HG02642 (cell line): ENCODE data around the gene PPP1R13B.

ENCODE experiments used
- ATAC-seq: cut with Tn5 transposase; IDR thresholded peaks from one replicate; pipeline ENCODE4 v1.9.1; 2021; ENCODE audit warnings: mild to moderate bottlenecking; ENCODE audit not compliant: unreplicated experiment, poor library complexity

PPP1R13B gene

DNA sequence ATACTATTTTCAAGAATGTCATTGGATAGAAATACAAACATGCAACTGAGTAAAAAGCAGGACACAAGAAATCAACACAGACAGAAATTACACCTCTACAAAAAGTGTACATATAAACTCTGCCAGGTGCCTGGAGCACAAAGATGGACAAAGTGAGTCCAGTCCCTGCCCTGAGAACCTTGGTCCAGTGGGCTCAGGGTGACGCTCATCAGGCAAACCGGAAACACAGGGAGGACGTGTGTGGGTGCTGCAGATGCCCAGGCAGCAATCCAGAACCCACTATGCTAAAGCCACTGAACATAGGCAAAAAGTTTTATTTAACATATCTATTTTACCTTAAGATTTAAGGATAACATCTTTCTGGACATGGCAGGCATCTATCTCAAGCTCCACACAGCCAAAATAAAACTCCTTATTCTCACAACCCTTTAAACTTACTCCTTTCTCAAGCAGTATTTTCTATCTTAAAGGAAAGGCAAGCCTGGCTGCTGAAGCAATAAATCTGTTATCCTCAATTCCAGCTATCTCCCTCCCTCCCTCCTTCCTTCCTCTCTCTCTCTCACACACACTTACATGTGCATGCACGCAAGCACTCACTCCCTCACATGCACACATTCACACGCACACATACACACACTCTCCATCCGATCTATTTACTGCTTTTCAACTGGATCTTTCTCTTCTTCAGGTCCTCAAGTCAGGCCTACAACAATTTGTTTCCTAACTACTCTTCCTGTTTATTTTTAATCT is 10.2 kb downstream of the PPP1R13B start:
- ATAC-seq, result no peak

DNA sequence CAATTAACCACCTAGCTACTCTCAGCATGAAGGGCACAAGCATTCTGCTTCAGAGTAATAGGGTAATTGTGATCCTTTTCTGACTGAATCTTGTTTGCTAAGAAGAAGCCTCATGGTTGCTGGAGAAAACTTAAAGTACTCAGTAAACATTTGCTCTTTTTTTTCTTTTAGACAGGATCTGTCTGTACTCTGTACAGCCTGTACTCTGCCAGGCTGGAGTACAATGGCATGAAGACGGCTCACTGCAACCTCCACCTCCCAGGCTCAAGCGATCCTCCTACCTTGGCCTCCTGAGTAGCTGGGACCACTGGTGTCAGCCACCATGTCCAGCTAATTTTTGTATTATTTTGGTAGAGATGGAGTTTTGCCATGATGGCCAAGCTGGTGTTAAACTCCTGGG is 12.4 kb downstream of the PPP1R13B start:
- no peak for ATAC-seq

DNA sequence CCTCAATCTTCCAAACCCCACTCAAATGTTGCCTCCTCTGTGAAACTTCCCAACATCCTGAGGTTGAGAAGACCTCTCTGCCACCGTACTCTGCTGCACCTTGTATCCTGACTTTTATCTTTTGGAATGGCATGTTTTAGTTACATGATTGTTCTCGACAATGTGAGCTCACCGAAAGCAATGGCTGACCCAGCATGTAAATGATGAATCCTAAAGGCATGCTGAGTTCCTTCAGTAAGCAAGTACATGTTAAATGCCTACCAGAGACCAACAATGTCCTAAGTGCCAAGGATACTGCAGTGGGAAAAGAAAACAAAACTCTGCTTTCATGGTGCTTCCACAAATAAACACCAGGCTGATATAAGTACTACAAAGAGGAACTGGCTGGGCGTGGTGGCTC is 13.7 kb downstream of the PPP1R13B start:
- ATAC-seq, result no peak

DNA sequence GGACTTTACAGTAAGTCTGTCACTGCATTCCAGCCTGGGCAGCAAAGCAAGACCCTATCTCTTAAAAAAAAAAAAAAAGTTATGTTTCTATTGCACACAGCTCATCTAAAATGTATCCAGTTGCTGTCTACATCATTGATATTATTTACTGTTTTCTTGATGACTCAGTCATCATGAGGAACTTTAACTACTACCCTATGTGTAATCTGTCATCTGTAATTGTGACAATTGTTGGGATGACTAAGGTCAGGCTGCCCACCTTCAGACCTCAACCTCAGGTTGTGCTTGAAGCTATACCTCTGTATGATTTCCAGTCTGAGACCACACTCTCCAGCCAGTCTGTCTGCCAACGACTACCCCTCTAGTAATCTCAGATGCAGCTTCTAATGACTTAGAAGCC is 15.3 kb downstream of the PPP1R13B start:
- no peak for ATAC-seq

DNA sequence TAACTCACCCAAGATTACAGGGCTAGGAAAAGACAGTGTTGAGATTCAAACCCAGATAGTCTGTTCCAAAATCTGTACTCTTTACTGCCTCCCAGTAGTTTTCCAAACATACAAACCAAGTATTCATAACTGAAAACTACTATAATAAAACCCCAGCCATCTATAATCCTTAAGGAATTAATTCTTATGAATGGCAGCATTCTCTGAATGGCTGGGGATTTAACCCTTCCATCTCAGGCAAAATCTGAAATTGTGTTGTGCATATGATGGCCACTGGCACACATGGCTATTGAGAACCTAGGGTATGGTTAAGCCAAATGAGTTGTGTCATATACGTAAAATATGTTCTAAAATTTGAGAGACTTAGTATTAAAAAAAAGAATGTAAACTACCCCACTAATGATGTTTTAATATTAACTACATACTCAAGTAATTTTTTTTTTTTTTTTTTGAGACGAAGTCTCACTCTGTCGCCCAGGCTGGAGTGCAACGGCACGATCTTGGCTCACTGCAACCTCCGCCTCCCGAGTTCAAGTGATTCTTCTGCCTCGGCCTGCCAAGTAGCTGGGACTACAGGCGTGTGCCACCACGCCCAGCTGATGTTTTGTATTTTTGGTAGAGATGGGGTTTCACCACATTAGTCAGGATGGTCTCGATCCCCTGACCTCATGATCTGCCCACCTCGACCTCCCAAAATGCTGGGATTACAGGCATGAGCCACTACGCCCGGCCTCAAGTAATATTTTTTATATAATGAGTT is 16.7 kb downstream of the PPP1R13B start:
- ATAC-seq, result no peak

DNA sequence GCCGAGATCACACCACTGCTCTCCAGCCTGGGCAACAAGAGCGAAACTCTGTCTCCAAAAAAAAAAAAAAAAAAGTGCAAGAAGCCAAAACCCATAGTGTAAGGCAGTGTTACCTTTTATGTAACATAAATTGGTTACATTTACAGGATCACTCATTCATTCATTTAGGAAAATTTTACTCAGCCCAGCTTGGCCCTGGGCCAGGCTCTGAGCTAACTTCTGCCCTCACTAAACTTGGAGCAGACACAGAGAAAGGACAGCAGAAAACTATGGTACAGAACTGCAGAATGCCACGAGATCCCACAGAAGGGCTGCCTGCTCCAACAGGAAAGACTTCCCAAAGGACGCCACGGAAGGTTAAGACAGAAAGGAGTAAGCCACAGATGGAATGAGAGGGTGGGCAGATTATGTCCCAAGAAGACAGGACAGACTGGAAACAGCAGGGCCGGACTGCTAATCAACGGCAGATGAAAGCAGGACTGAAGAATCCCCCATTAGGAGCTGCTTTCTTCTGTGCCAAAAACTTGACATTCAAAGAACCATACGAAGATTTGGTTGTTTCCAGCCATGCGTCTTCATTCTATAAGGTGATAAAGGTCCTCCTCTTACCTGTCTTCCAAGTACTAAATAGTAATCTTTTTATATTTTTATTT is 18.9 kb downstream of the PPP1R13B start:
- no peak for ATAC-seq

DNA sequence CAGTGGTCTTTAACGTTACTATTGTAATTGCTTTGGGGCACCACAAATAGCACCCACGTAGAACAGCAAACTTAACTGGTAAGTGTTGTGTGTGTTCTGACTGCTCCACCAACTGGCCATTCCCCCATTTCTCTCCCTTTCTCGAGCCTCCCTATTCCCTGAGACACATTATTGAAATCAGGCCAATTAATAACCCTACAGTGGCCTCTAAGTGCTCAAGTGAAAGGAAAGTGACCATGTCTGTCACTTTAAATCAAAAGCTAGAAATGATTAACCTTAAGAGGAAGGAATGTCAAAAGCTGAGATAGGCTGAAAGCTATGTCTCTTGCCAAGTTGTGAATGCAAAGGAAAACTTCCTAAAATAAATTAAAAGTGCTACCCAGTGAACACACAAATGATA is 22.3 kb downstream of the PPP1R13B start:
- no peak for ATAC-seq

DNA sequence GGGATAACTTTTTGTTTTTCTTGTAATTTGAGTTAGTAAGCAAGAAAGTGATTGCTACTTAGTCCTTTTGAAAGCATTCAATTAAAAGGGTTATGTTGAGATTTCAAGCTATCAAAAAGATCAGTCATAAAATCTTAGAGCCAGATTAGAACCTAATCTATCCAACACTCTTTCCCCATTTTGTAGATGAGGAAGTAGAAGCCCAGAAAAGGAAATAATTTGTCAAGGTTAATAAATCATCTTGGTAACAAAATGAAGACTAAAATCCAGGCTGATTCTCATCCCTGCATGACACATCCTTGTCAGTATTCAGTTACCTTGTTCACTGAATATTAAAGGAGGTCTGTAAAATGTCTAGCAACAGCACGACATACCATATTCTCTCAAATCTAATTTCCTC is 26.5 kb downstream of the PPP1R13B start:
- no peak for ATAC-seq

DNA sequence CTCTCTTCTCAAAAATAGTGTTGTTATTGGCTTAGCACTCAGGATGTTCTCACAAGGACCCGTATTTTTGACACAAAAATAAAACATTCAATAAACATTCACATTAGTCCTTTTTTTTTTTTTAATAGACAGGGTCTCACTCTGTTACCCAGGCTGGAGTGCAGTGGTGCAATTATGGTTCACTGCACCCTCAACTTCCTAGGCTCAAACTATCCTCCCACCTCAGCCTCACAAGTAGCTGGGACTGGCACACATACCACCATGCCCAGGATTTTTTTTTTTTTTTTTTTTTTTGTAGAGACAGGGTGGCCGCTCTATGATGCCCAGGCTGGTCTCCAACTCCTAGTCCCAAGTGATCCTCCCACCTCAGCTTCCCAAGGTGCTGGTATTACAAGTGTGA is 27.0 kb downstream of the PPP1R13B start:
- no peak for ATAC-seq

DNA sequence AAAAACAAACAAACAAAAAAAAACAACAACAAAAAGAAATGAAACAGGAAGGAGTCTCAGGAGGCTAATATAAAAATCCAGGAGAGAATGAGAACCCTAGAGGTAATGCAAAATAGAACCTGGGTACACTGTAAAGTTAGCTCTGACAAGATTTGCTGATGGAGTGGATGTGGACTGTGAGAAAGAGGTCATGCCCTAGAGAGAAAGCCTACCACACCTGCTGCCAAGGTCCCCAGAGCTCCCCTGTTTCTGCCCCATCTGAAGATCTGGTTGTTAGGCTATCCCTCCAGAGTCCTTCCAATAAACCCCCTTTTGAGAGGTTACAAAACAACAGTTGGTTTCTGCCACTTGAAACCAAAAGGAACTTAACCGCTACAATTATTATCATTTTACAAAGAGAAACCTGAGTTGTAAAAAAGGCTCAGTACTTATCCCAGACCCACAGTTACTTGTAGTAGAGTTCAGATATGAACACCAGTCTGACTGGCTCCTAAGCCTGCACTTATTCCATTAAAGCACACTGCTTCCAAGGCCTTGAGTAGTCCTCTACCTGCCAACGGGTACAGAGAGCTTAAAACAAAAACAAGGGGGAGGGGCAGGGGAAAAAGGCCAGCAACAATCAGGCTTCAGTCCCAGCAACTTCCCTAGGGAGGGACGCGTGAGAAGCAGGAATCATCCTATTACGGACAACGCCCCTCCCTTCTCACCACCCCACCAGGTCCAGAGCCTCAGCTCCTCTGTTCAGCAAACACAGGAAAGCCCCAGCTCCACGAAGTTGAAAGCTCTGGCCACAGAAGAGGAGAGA is 27.7 kb downstream of the PPP1R13B start:
- no peak for ATAC-seq

DNA sequence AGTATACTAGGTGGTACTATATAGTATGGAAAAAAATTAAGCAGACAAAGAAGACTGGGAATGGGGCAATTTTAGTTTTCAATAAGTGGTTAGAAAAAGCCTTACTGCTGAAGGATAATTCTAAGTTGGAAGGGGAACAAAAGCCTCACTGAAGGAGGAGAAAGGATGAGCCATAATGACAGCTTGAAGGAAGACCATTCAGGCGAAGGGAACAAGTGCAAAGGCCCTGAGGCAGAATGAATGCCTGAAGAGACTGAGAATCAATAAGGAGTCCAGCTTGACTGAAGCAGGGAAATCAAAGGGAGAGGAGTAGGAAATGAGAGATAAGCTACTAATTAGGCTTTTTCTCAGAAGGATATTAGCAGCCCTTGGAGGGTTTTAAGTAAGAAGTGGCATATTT is 28.5 kb downstream of the PPP1R13B start:
- no peak for ATAC-seq

DNA sequence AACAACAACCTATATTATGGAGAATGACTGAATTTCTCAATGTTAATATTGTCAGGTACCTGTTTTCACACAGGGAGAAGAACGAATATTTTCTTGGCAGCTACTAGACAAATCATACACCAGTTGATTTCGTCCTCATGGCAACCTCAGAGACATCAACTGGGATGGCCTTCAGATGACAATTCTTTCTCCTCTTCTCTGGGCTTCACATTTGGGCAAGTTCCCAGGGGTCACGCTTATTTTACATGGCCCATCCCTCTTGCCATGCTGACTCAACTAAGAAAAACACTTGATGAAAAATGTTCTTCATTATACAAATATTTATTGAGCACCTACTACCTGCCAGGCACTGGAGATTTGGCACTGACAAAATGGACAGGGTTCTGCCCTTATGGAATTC is 29.0 kb downstream of the PPP1R13B start:
- ATAC-seq, result no peak

DNA sequence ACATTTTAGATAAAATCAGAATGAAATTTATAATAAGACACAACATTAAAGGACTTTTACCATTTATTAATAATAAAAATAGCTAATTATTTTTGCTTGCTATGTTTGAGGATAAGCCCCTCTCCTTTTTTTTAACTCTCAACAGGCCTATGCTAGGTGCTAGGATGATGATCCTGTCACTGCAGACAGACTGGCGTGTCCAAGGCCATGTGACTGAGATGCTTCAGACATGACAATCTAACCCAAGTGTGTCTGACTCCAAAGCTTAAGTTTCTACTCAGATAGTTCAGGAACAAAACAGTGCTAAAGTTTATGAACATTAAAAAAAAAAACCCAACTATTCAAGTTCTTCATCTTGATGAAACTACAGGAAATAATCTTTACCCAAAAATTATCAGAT is 29.8 kb downstream of the PPP1R13B start:
- no peak for ATAC-seq

DNA sequence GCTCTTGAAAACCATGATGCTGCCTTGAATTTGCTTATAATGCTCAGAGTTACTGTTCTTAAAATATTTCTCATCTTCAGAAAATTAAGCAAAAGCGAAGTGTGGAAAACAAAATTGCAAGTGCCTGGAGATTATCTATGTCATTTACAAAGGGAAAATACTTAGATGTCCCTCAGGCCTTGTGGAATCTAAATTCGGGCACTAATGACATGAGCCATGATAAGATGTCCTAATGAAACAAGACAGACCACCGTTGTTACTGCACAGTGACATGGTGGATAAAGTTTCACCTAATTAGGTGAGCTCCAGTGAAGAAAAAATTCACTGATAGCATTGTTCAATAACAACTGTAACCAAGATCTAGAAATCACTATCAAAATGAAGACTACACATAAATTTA is 30.4 kb downstream of the PPP1R13B start:
- no peak for ATAC-seq

DNA sequence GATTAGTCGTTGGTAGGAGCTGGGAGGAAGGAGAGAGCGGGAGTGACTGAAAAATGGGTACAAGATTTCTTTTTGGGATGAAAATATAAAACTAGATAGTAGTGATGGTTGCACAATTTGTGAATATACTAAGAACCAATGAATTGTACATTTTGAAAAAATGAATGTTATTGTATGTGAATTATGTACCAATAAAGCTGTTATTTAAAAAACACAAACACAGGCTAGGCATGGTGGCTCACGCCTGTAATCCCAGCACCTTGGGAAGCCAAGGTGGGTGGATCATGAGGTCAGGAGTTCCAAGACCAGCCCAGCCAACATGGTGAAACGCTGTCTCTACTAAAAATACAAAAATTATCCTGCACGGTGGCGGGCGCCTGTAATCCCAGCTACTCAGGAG is 32.1 kb downstream of the PPP1R13B start:
- ATAC-seq, result no peak

DNA sequence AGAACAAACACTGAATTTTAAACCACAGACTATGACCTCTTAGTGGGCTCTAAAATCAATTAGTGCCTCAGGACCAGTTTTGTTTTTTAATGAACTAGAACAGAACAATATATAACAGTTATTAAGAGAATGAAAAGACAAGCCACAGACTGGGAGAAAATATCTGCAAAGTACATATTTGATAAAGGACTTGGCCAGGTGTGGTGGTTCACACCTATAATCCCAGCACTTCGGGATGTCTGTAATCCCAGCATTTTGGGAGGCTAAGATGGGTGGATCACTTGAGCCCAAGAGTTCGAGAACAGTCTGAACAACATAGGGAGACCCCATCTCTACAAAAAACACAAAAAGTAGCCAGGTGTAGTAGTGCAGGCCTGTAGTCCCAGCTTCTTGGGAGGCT is 36.2 kb downstream of the PPP1R13B start:
- no peak for ATAC-seq

DNA sequence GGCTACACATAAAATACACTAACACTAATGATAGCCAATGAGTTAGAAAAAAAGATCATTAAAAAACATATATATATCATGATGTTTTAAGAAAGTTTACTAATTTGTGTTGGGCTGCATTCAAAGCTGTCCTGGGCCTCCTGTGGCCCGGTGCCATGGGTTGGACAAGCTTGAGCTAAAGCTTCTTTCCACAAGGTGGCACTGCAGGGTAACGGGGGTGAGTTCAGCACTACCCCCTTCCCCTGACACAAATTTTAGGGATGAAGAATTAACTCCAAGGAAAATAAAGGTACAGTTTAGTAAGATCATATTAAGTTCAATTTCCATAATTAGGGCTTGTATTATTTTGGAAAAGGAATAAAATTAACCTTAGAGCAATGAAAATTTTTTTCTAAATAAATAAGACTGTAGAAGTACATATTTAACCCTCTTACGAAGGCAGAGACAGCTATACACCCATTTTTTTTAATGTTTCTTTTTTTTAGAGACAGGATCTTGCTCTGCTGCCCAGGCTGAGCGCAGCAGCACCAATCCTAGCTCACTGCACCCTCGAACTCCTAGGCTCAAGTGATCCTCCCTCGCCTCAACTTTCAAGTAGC is 38.9 kb downstream of the PPP1R13B start:
- no peak for ATAC-seq

DNA sequence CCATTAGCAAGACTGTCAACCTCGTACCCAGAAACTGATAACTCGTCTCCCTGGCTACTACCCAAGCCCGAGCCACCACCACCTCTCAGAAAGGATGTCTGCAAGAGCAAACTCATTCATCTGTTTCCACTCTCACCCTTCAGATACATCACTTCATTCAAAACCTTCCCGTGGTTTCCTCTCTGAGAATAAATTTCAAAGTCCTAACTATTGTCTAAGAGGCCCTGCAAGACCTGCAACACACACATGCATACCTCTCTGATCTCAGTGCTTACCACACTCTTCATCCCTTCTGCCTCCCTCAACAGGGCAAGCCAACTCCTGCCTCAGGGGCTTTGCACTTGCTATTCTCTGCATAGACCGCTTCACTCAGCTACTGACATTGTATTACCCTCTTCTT is 40.6 kb downstream of the PPP1R13B start:
- no peak for ATAC-seq

DNA sequence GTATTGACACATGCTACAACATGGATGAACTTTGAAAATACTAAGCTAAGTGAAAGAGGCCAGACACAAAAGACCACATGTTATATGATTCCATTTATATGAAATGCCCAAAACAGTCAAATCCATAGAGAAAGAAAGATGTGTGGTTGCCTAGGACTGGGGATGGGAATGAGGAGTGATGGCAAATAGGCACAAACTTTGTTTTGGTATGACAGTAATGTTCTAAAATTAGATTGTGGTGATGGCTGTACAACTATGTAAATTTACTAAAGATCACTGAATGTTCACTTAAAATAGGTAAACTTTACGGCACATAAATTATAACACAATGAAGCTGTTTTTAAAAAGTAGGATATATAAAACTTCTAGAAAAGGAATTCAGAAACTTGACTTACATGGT is 41.7 kb downstream of the PPP1R13B start:
- no peak for ATAC-seq

DNA sequence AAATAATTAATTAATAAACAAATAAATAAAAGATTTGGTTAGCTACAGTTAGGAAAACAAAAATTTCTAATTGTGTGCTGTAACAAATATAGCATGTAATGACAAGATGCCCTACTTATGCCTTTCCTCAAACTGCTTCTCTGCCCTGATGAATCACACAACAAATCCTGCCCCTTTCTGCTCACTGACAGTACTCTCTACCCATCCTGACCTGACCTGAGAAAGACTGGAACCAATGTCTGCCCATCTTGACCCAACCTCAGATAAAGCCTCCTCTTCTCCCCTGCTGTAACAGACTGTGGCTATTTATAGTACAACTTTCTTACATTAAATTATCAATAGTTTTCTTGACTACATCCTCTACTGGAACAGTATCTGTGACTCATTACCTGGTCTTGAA is 43.7 kb downstream of the PPP1R13B start:
- ATAC-seq, result no peak
